Astrocyte (in vitro differentiated cells and primary cell): ENCODE measurements around the gene CCDC12.

Experiments
- EZH2 ChIP-seq: IDR thresholded peaks from 2 replicates; pipeline ENCODE4 v1.6.1; 2012; ENCODE audit warnings: mild to moderate bottlenecking, low read length, inconsistent platforms; ENCODE audit not compliant: insufficient read depth
- TF ChIP-seq, protein P1 (sequence below): IDR thresholded peaks from 2 replicates; pipeline ENCODE4 v1.5.1; 2011; ENCODE audit warnings: low read depth, mild to moderate bottlenecking, inconsistent platforms, low read length, moderate library complexity; ENCODE audit not compliant: insufficient read depth

DNA sequence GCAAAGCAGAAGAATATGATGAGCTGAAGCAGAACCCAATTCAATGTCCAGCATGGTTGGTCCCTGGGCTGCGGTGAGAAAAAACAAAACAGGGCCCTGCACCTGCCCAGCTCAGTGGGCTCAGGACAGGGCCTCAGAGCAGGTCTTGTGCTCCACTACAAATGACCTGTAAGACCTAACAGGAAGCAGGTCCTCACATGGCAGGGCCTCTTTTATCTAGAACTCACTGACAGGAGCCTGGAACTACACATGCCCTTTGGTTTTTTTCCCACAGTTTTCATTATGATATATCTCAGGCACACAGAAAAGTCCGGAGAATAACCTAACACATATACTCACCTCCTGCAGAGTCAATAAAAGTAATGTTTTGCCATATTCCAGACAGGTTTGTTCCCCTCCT is 38.4 kb downstream of the CCDC12 start:
- TF ChIP-seq, protein P1, sequence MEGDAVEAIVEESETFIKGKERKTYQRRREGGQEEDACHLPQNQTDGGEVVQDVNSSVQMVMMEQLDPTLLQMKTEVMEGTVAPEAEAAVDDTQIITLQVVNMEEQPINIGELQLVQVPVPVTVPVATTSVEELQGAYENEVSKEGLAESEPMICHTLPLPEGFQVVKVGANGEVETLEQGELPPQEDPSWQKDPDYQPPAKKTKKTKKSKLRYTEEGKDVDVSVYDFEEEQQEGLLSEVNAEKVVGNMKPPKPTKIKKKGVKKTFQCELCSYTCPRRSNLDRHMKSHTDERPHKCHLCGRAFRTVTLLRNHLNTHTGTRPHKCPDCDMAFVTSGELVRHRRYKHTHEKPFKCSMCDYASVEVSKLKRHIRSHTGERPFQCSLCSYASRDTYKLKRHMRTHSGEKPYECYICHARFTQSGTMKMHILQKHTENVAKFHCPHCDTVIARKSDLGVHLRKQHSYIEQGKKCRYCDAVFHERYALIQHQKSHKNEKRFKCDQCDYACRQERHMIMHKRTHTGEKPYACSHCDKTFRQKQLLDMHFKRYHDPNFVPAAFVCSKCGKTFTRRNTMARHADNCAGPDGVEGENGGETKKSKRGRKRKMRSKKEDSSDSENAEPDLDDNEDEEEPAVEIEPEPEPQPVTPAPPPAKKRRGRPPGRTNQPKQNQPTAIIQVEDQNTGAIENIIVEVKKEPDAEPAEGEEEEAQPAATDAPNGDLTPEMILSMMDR: no peak
- TF ChIP-seq EZH2: no peak
